Esophagus squamous epithelium (tissue), 4 donors: ENCODE results near the gene ELMO2.

ENCODE experiments used
- POLR2A ChIP-seq, 4 donors: fragments of 450-650 bp; IDR thresholded peaks; one replicate each; pipeline ENCODE4 v1.6.1; 2017; ENCODE audit warnings: antibody characterized with exemption in 4 of 4, mild to moderate bottlenecking in 4 of 4, moderate library complexity in 3 of 4
- TF ChIP-seq, protein P1 (sequence below), 6 experiments: fragments of 450-650 bp in 4 of 6; fragments of 200-600 bp in 2 of 6; sonication (generic) in 2 of 6; IDR thresholded peaks; one replicate each; pipeline ENCODE4 v1.5.1; 2016 to 2019; ENCODE audit warnings: antibody characterized with exemption in 6 of 6, mild to moderate bottlenecking in 4 of 6, moderate library complexity in 4 of 6

DNA sequence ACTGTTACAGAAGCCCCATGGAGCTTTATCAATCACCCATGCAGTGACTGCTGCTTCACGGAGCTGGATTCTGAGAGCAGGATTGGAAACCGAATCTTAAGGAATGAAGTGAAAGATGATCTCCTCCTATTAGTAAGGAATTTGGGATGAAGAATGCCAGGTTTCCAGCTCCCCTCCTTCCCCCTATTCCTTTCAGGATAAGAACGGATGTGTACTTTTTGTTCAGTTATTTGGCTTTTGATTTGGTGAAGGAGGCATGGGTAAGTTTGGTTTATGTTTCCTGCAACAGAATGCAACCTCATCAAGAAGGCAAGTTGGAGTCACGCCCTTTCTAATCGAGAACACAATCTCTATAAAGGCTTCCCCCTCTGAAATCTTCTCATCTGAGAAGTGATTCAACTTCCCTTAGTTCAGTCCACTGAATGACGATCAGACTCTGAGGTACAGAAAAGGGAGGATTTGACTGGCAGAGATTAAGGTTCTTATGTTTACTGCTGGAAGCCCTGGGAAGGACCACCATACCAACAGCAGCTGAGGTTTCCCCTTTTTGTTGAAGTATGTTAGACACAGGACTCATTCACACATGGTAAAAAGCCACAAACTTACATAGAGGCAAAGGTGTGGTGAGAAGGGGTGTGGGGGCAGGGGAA is 5.5 kb downstream of the ELMO2 start:
- TF ChIP-seq, protein P1, sequence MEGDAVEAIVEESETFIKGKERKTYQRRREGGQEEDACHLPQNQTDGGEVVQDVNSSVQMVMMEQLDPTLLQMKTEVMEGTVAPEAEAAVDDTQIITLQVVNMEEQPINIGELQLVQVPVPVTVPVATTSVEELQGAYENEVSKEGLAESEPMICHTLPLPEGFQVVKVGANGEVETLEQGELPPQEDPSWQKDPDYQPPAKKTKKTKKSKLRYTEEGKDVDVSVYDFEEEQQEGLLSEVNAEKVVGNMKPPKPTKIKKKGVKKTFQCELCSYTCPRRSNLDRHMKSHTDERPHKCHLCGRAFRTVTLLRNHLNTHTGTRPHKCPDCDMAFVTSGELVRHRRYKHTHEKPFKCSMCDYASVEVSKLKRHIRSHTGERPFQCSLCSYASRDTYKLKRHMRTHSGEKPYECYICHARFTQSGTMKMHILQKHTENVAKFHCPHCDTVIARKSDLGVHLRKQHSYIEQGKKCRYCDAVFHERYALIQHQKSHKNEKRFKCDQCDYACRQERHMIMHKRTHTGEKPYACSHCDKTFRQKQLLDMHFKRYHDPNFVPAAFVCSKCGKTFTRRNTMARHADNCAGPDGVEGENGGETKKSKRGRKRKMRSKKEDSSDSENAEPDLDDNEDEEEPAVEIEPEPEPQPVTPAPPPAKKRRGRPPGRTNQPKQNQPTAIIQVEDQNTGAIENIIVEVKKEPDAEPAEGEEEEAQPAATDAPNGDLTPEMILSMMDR (IDR thresholded peaks at IDR 0.05) = no peak
- no peak for TF ChIP-seq POLR2A (IDR thresholded peaks at IDR 0.05)
